B cell (primary cell): ENCODE data around the gene PLEKHJ1. TPM values are rescaled to one million over a fixed set of nuclear protein-coding genes. Genes with fewer than 3 reads are reported as not detected.

ENCODE experiments used
- ATAC-seq: fragments of 200-7000 bp; cut with Tn5 transposase; one replicate; pipeline ENCODE4 v1.10.0; 2021; ENCODE audit warnings: low read depth, mild to moderate bottlenecking, moderate number of reproducible peaks, moderate library complexity
- CTCF ChIA-PET: fragments of 350-600 bp; sonication (Branson Sonifier 250); formaldehyde crosslinking; loops from one replicate; lab custom pipeline; 2021; ENCODE audit warnings: antibody characterized with exemption, inconsistent platforms; lab: Charles Lee
- POLR2A ChIA-PET: fragments of 350-600 bp; sonication (Branson Sonifier 250); formaldehyde crosslinking; loops from one replicate; lab custom pipeline; 2021; ENCODE audit warnings: antibody characterized with exemption; lab: Charles Lee
- DNase-seq: peaks from one replicate; pipeline ENCODE4 v3.0.0; 2013
- H2AFZ ChIP-seq: 2 replicates; pipeline ENCODE4 v1.6.1; 2012; ENCODE audit warnings: mild to moderate bottlenecking, low read depth, low read length; ENCODE audit not compliant: insufficient read depth, poor library complexity, severe bottlenecking
- H3K27ac ChIP-seq, 2 donors: 1 replicate in 1 of 2; 2 replicates in 1 of 2; pipeline ENCODE4 v1.5.1; 2012 to 2013; ENCODE audit warnings: low read length in 2 of 2, mild to moderate bottlenecking in 2 of 2, moderate library complexity in 1 of 2
- H3K27me3 ChIP-seq, 4 experiments: fragments of 200-600 bp in 1 of 4; sonication (generic) in 1 of 4; replicated peaks in 1 of 4; 1 replicate in 2 of 4; 2 replicates in 2 of 4; pipeline versions ENCODE4 v1.6.1 to v1.7.0; 2013 to 2016; ENCODE audit warnings: low read length in 3 of 4, mild to moderate bottlenecking in 2 of 4, mixed read lengths in 1 of 4, moderate library complexity in 1 of 4; ENCODE audit not compliant: insufficient read depth in 4 of 4, control insufficient read depth in 3 of 4; ENCODE audit errors: control extremely low read depth in 1 of 4
- H3K36me3 ChIP-seq, 2 experiments: replicated peaks in 1 of 2; 1 replicate in 1 of 2; 2 replicates in 1 of 2; pipeline versions ENCODE4 v1.6.1 to v1.7.1; 2013; ENCODE audit warnings: low read length in 1 of 2; ENCODE audit not compliant: insufficient read depth in 2 of 2, control insufficient read depth in 1 of 2; ENCODE audit errors: control extremely low read depth in 1 of 2, extremely low read depth in 1 of 2
- H3K4me1 ChIP-seq, 2 donors: fragments of 200-600 bp in 1 of 2; sonication (generic) in 1 of 2; 1 replicate in 1 of 2; 2 replicates in 1 of 2; pipeline versions ENCODE4 v1.5.1 to v1.6.1; 2013 to 2017; ENCODE audit warnings: low read length in 2 of 2; ENCODE audit not compliant: control insufficient read depth in 2 of 2, insufficient read depth in 2 of 2
- H3K4me2 ChIP-seq: replicated peaks from 2 replicates; pipeline ENCODE3; 2012; ENCODE audit warnings: mild to moderate bottlenecking, low read depth, low read length; ENCODE audit not compliant: poor library complexity, severe bottlenecking
- H3K4me3 ChIP-seq, 5 experiments: fragments of 200-600 bp in 1 of 5; sonication (generic) in 1 of 5; 1 replicate in 3 of 5; 2 replicates in 2 of 5; pipeline versions ENCODE4 v1.5.1 to v1.7.0; 2011 to 2016; ENCODE audit warnings: low read length in 4 of 5, mild to moderate bottlenecking in 4 of 5, low read depth in 2 of 5, control low read depth in 1 of 5, moderate library complexity in 1 of 5; ENCODE audit not compliant: insufficient read depth in 1 of 5; ENCODE audit errors: control extremely low read depth in 1 of 5, extremely low read depth in 1 of 5
- H3K79me2 ChIP-seq: fragments of 200-600 bp; sonication (generic); one replicate; pipeline ENCODE4 v1.6.0; 2016; ENCODE audit warnings: low read length; ENCODE audit not compliant: control insufficient read depth, insufficient read depth
- H3K9ac ChIP-seq: fragments of 200-600 bp; sonication (generic); 2 replicates; pipeline ENCODE4 v1.6.1; 2017; ENCODE audit warnings: mild to moderate bottlenecking, low read length, moderate library complexity
- H3K9me3 ChIP-seq, 3 donors: one replicate each; pipeline versions ENCODE4 v1.6.1 to v1.7.1; 2013; ENCODE audit warnings: low read length in 2 of 3; ENCODE audit not compliant: control insufficient read depth in 2 of 3, insufficient read depth in 1 of 3; ENCODE audit errors: control extremely low read depth in 1 of 3
- H4K20me1 ChIP-seq: 2 replicates; pipeline ENCODE4 v1.6.0; 2012; ENCODE audit warnings: mild to moderate bottlenecking, low read length; ENCODE audit not compliant: insufficient read depth, control insufficient read depth, poor library complexity, severe bottlenecking
- H3K27ac Mint-ChIP-seq: one replicate; pipeline ENCODE4 v1.8.0; 2021; ENCODE audit warnings: mixed read lengths
- H3K27me3 Mint-ChIP-seq: one replicate; pipeline ENCODE4 v1.8.0; 2021; ENCODE audit warnings: mixed read lengths
- H3K4me1 Mint-ChIP-seq: one replicate; pipeline ENCODE4 v1.8.0; 2021; ENCODE audit warnings: mixed read lengths
- H3K4me3 Mint-ChIP-seq: one replicate; pipeline ENCODE4 v1.8.0; 2021; ENCODE audit warnings: mixed read lengths
- H3K9me3 Mint-ChIP-seq: one replicate; pipeline ENCODE4 v1.8.0; 2022; ENCODE audit warnings: mixed read lengths; ENCODE audit not compliant: insufficient read depth
- EZH2 ChIP-seq: IDR thresholded peaks from 2 replicates; pipeline ENCODE4 v1.6.1; 2012; ENCODE audit warnings: borderline replicate concordance, low read depth, mild to moderate bottlenecking, moderate library complexity, low read length; ENCODE audit not compliant: insufficient read depth, poor library complexity, severe bottlenecking
- WGBS: methylation state at CpG from one replicate; pipeline ENCODE4 v1.1.5; 2013; ENCODE audit warnings: missing lambda C conversion rate; ENCODE audit not compliant: insufficient coverage; 5-methylcytosine and 5-hydroxymethylcytosine counted together
- intact Hi-C: fragments of 100-400 bp; cut with micrococcal nuclease; formaldehyde crosslinking; loops from one replicate; pipeline ENCODE4 v1.10.0; 2022
- polyA plus RNA-seq: library from polyadenylated mRNA; depleted of rRNA; stranded (reverse); fragments of >200 nt; gene quantifications from 2 replicates; pipeline ENCODE4 v1.2.3, GENCODE V29; 2012
- total RNA-seq, 2 donors: library from RNA; stranded (reverse); fragments of 120-200 nt in 1 of 2; gene quantifications; 1 replicate in 1 of 2; 2 replicates in 1 of 2; pipeline versions ENCODE4 v1.2.3 to v1.2.4, GENCODE V29; 2013 to 2022
- TF ChIP-seq, protein P1 (sequence below): fragments of 200-600 bp; IDR thresholded peaks from one replicate; pipeline ENCODE4 v1.8.0; 2022; ENCODE audit warnings: antibody characterized with exemption, mild to moderate bottlenecking

PLEKHJ1 gene
- total and polyA plus RNA-seq, 2 donors (not counting 1 experiment from before 2014, with no cell fraction given) = 86.7 to 117 TPM

DNA sequence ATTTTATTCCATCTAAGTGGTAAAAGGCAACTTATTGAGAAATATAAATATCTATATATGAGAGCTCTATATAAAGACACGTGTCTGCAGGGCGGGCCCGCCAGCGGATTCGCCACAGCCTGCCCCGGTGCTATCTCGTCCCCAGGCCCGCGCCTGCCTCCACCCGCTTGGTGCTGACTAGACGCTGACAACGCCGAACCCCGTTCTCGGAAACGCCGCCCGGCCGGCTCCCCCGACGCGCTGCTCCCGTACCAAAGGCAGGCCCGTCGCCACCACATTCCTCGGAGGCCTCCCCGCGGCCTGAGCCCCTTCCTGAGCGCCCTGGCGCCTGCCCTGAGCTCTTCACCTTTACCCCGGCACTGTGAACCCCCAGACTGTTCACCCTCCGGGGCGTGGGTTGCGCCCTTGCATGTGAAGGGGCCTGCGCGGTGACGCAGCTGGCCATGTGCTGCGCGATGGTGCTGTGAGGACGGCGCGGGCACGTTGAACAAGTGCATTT lies 6.0 kb downstream of the PLEKHJ1 start:
- Histone ChIP-seq H4K20me1 (peaks cover 64% of the 10 kb centered on the region), H3K9ac (no peak overlapping the region), H3K36me3 (peaks cover 0 to 67% of the 10 kb centered on the region in 2 experiments), H3K4me2 (no peak overlapping the region), H3K4me3 (no peak overlapping the region), H3K79me2 (peaks cover 53% of the 10 kb centered on the region), H2AFZ (no peak overlapping the region), H3K4me1 (peaks cover 8 to 32% of the 10 kb centered on the region in 2 donors), H3K9me3 (no peaks in the 10 kb centered on the region), H3K27ac (no peak overlapping the region), H3K27me3 (no peaks in the 10 kb centered on the region)
- no peaks in the 10 kb centered on the region for H3K9me3 Mint-ChIP-seq
- no peak overlapping the region for H3K4me3 Mint-ChIP-seq
- ATAC-seq = no peak
- no peak overlapping the region for H3K27ac Mint-ChIP-seq
- intact Hi-C loops = no loop called here
- no peaks in the 10 kb centered on the region for H3K27me3 Mint-ChIP-seq
- TF ChIP-seq EZH2 = no peak
- TF ChIP-seq, protein P1, sequence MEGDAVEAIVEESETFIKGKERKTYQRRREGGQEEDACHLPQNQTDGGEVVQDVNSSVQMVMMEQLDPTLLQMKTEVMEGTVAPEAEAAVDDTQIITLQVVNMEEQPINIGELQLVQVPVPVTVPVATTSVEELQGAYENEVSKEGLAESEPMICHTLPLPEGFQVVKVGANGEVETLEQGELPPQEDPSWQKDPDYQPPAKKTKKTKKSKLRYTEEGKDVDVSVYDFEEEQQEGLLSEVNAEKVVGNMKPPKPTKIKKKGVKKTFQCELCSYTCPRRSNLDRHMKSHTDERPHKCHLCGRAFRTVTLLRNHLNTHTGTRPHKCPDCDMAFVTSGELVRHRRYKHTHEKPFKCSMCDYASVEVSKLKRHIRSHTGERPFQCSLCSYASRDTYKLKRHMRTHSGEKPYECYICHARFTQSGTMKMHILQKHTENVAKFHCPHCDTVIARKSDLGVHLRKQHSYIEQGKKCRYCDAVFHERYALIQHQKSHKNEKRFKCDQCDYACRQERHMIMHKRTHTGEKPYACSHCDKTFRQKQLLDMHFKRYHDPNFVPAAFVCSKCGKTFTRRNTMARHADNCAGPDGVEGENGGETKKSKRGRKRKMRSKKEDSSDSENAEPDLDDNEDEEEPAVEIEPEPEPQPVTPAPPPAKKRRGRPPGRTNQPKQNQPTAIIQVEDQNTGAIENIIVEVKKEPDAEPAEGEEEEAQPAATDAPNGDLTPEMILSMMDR = no peak
- ChIA-PET CTCF (interaction anchor here (0.6 to 1.3 kb wide), 4 partner anchors 44 to 163 kb away, joined by 3 to 5 read pairs (median 3); no protein-coding TSS in a partner anchor), POLR2A (interaction anchor here (0.6 to 0.8 kb wide), 2 partner anchors 42 to 77 kb away, joined by 4 to 7 read pairs; no protein-coding TSS in a partner anchor)
- 95% methylated on average over 42 of the region's 43 CpGs for WGBS
- peaks cover 30% of the 10 kb centered on the region for H3K4me1 Mint-ChIP-seq
- DNase-seq = no peak
